SK-N-SH (cell line): ENCODE measurements around the gene SYNE2. TPM values are rescaled to one million over a fixed set of nuclear protein-coding genes. Genes with fewer than 3 reads are reported as not detected.

Source experiments
- CTCF ChIA-PET: fragments of 300-600, 350-600 bp; formaldehyde crosslinking; extraction: SDS; loops from one replicate; lab custom pipeline; 2021; lab: Yijun Ruan, JAX
- POLR2A ChIA-PET: fragments of 350-600 bp; sonication (Branson Sonifier 250); formaldehyde crosslinking; extraction: SDS; loops from one replicate; lab custom pipeline; 2020; ENCODE audit warnings: antibody characterized with exemption, inconsistent platforms; lab: Yijun Ruan, JAX
- DNase-seq: peaks from one replicate; pipeline ENCODE4 v3.0.0; 2012
- H2AFZ ChIP-seq: fragments of 200-600 bp; sonication (generic); 2 replicates; pipeline ENCODE4 v1.8.1; 2016; ENCODE audit warnings: antibody characterized with exemption, mild to moderate bottlenecking, low read depth
- H3F3A ChIP-seq: fragments of 200-600 bp; sonication (generic); replicated peaks from 2 replicates; pipeline ENCODE3; 2016; ENCODE audit warnings: antibody characterized with exemption, mild to moderate bottlenecking; ENCODE audit not compliant: insufficient read depth
- H3K27ac ChIP-seq, 2 experiments: fragments of 200-500 bp in 1 of 2; fragments of 200-600 bp in 1 of 2; sonication (Bioruptor generic) in 1 of 2; sonication (generic), shearing (Covaris generic) in 1 of 2; 2 replicates each; pipeline versions ENCODE4 v1.5.1 to v1.6.1; 2014 to 2016; ENCODE audit warnings: low read depth in 2 of 2, inconsistent platforms in 1 of 2, low read length in 1 of 2, mild to moderate bottlenecking in 1 of 2, mixed read lengths in 1 of 2
- H3K27me3 ChIP-seq: fragments of 200-600 bp; sonication (generic), shearing (Covaris generic); 2 replicates; pipeline ENCODE4 v1.6.1; 2016; ENCODE audit warnings: mixed run types; ENCODE audit not compliant: insufficient read depth
- H3K36me3 ChIP-seq, 2 experiments: fragments of 200-500 bp in 1 of 2; fragments of 200-600 bp in 1 of 2; sonication (Bioruptor generic) in 1 of 2; sonication (generic) in 1 of 2; replicated peaks in 1 of 2; 2 replicates each; pipeline versions ENCODE3 to v1.5.1; 2014 to 2016; ENCODE audit warnings: low read length in 1 of 2, mild to moderate bottlenecking in 1 of 2; ENCODE audit not compliant: insufficient read depth in 2 of 2, control insufficient read depth in 1 of 2
- H3K4me1 ChIP-seq, 2 experiments: fragments of 200-500 bp in 1 of 2; fragments of 200-600 bp in 1 of 2; sonication (Bioruptor generic) in 1 of 2; sonication (generic), shearing (Covaris generic) in 1 of 2; 2 replicates each; pipeline versions ENCODE4 v1.5.1 to v1.6.1; 2014 to 2016; ENCODE audit warnings: low read depth in 1 of 2, low read length in 1 of 2, mixed run types in 1 of 2; ENCODE audit not compliant: insufficient read depth in 2 of 2, control insufficient read depth in 1 of 2
- H3K4me2 ChIP-seq: fragments of 200-600 bp; sonication (generic), shearing (Covaris generic); 2 replicates; pipeline ENCODE4 v1.6.1; 2017; ENCODE audit warnings: mixed run types
- H3K4me3 ChIP-seq, 2 experiments: fragments of 200-500 bp in 1 of 2; fragments of 200-600 bp in 1 of 2; sonication (Bioruptor generic) in 1 of 2; sonication (generic), shearing (Covaris generic) in 1 of 2; 2 replicates each; pipeline versions ENCODE4 v1.5.1 to v1.8.1; 2014 to 2016; ENCODE audit warnings: low read depth in 2 of 2, inconsistent platforms in 1 of 2, low read length in 1 of 2, mild to moderate bottlenecking in 1 of 2, mixed read lengths in 1 of 2, moderate library complexity in 1 of 2
- H3K79me2 ChIP-seq: fragments of 200-600 bp; sonication (generic); 2 replicates; pipeline ENCODE4 v1.8.1; 2017; ENCODE audit warnings: mild to moderate bottlenecking; ENCODE audit not compliant: insufficient read depth
- H3K9ac ChIP-seq: fragments of 200-600 bp; sonication (generic); 2 replicates; pipeline ENCODE4 v1.6.1; 2017; ENCODE audit warnings: mixed run types
- H3K9me2 ChIP-seq: fragments of 200-600 bp; sonication (generic); 2 replicates; pipeline ENCODE4 v1.6.1; 2017; ENCODE audit warnings: mixed run types
- H3K9me3 ChIP-seq: fragments of 200-600 bp; sonication (generic); 2 replicates; pipeline ENCODE4 v1.6.1; 2017; ENCODE audit warnings: mixed run types, mild to moderate bottlenecking, moderate library complexity
- H4K20me1 ChIP-seq: fragments of 200-600 bp; sonication (generic); 2 replicates; pipeline ENCODE4 v1.6.1; 2017; ENCODE audit warnings: mild to moderate bottlenecking, mixed run types; ENCODE audit not compliant: insufficient read depth
- CHD2 ChIP-seq: fragments of 150-350 bp; IDR thresholded peaks from 2 replicates; pipeline ENCODE4 v1.6.1; 2018; ENCODE audit warnings: low read length; ENCODE audit not compliant: partially characterized antibody
- ELF1 ChIP-seq: IDR thresholded peaks from 2 replicates; pipeline ENCODE4 v1.4.0; 2012
- EP300 ChIP-seq, 2 experiments: IDR thresholded peaks; 2 replicates each; pipeline versions ENCODE4 v1.4.0 to v1.6.1; 2012; ENCODE audit warnings: borderline replicate concordance in 1 of 2, low read depth in 1 of 2, low read length in 1 of 2
- GABPA ChIP-seq: IDR thresholded peaks from 2 replicates; pipeline ENCODE4 v1.4.0; 2012; ENCODE audit warnings: low read depth, mild to moderate bottlenecking
- JUND ChIP-seq: IDR thresholded peaks from 2 replicates; pipeline ENCODE4 v1.4.0; 2012
- MEF2A ChIP-seq: IDR thresholded peaks from 2 replicates; pipeline ENCODE4 v1.4.0; 2012; ENCODE audit warnings: low read depth, borderline replicate concordance
- MXI1 ChIP-seq: IDR thresholded peaks from 2 replicates; pipeline ENCODE4 v1.6.1; 2012; ENCODE audit warnings: mild to moderate bottlenecking, low read depth, low read length, improper control_type of control experiment
- RCOR1 ChIP-seq: fragments of 150-350 bp; IDR thresholded peaks from 2 replicates; pipeline ENCODE4 v1.6.1; 2017; ENCODE audit warnings: antibody characterized with exemption, low read length
- SIN3A ChIP-seq: IDR thresholded peaks from 2 replicates; pipeline ENCODE4 v1.6.1; 2012; ENCODE audit warnings: low read depth, mild to moderate bottlenecking, low read length, moderate library complexity, borderline replicate concordance
- SMC3 ChIP-seq: IDR thresholded peaks from 2 replicates; pipeline ENCODE4 v1.6.1; 2012; ENCODE audit warnings: low read depth, low read length, improper control_type of control experiment
- YY1 ChIP-seq: IDR thresholded peaks from 2 replicates; pipeline ENCODE4 v1.4.0; 2012; ENCODE audit warnings: low read depth, mild to moderate bottlenecking
- WGBS: methylation state at CpG from one replicate; pipeline ENCODE4 v1.1.6; 2017; ENCODE audit warnings: low lambda C conversion rate; 5-methylcytosine and 5-hydroxymethylcytosine counted together
- polyA plus RNA-seq, 3 experiments: library from polyadenylated mRNA; depleted of rRNA; stranded (reverse); fragments of >200 nt; gene quantifications; 2 replicates each; pipeline ENCODE4 v1.2.3, GENCODE V29; 2012
- TF ChIP-seq, protein P1 (sequence below): IDR thresholded peaks from 2 replicates; pipeline ENCODE4 v1.4.0; 2012; ENCODE audit warnings: low read depth, borderline replicate concordance
- TF ChIP-seq, protein P2 (sequence below): IDR thresholded peaks from 2 replicates; pipeline ENCODE4; 2012
- TF ChIP-seq, protein P3 (sequence below): IDR thresholded peaks from 2 replicates; pipeline ENCODE4 v1.6.1; 2012; ENCODE audit warnings: mild to moderate bottlenecking, low read depth, low read length, moderate library complexity
- TF ChIP-seq, protein P4 (sequence below): fragments of 200-600 bp; sonication (generic); IDR thresholded peaks from 2 replicates; pipeline ENCODE4 v1.6.1; 2017; ENCODE audit warnings: antibody characterized with exemption, mild to moderate bottlenecking, moderate library complexity
- TF ChIP-seq, protein P5 (sequence below): fragments of 150-350 bp; IDR thresholded peaks from 2 replicates; pipeline ENCODE4 v1.6.1; 2016; ENCODE audit warnings: mild to moderate bottlenecking, low read depth, low read length

The SYNE2 gene
- polyA plus RNA-seq, 1 of the 3 experiments (the other 2 are of a cell fraction): 7.1 TPM

DNA sequence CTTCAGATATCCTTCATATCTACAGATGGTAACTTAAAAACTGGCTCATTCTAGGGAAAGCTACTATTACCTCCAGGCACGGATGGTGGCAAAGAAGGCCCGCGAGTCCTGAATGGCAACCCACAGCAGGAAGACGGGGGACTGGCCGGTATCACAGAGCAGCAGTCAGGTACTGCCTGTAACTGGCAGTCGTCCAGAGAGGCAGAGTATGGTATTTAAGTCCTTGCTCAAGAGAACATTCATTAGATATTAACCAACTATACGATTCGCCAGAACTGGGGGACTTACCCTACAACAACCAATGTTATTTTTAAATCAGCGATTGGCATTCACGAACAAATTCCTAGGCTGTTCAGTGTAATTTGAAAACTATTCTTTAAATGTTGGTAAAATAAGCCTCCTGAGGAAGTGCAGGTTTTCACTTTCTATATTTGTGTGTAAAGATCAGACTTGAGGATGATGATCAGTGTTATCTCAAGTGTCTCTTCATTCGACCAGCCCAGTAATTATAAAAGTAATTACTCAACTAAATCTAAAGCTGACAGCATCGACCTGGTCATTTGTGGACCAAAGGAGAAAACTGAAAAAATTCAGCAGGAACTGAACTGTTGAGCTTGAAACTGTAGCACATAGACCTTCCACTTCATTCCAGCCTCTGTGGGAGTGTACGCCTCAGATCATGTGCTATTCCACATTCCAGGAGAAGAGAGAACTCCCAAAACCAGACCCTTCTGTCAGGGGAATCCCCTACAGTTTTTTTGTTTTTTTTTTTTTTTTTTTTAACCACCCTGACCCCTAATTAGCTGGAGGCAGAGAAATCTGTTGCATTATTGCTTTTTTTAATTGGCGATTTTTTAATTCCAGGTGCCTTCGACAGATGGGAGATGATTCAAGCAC lies 365.8 kb downstream of the SYNE2 start:
- no peaks in the 10 kb centered on the region for H3K79me2 ChIP-seq
- no peaks in the 10 kb centered on the region for H3K9me3 ChIP-seq
- H3K9ac ChIP-seq: no peak overlapping the region
- TF ChIP-seq, protein P1, sequence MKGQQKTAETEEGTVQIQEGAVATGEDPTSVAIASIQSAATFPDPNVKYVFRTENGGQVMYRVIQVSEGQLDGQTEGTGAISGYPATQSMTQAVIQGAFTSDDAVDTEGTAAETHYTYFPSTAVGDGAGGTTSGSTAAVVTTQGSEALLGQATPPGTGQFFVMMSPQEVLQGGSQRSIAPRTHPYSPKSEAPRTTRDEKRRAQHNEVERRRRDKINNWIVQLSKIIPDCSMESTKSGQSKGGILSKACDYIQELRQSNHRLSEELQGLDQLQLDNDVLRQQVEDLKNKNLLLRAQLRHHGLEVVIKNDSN: no peak
- TF ChIP-seq GABPA (no peak), EP300 (IDR thresholded peaks at IDR 0.05; ENCODE audit: borderline replicate concordance in 1 of 2, low read depth in 1 of 2, low read length in 1 of 2) (no peak), SIN3A (no peak), SMC3 (no peak), MXI1 (no peak), YY1 (no peak), CHD2 (no peak), ELF1 (no peak), JUND (no peak), MEF2A (no peak), RCOR1 (no peak)
- TF ChIP-seq, protein P2, sequence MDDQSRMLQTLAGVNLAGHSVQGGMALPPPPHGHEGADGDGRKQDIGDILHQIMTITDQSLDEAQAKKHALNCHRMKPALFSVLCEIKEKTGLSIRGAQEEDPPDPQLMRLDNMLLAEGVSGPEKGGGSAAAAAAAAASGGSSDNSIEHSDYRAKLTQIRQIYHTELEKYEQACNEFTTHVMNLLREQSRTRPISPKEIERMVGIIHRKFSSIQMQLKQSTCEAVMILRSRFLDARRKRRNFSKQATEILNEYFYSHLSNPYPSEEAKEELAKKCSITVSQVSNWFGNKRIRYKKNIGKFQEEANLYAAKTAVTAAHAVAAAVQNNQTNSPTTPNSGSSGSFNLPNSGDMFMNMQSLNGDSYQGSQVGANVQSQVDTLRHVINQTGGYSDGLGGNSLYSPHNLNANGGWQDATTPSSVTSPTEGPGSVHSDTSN: no peak
- TF ChIP-seq, protein P3, sequence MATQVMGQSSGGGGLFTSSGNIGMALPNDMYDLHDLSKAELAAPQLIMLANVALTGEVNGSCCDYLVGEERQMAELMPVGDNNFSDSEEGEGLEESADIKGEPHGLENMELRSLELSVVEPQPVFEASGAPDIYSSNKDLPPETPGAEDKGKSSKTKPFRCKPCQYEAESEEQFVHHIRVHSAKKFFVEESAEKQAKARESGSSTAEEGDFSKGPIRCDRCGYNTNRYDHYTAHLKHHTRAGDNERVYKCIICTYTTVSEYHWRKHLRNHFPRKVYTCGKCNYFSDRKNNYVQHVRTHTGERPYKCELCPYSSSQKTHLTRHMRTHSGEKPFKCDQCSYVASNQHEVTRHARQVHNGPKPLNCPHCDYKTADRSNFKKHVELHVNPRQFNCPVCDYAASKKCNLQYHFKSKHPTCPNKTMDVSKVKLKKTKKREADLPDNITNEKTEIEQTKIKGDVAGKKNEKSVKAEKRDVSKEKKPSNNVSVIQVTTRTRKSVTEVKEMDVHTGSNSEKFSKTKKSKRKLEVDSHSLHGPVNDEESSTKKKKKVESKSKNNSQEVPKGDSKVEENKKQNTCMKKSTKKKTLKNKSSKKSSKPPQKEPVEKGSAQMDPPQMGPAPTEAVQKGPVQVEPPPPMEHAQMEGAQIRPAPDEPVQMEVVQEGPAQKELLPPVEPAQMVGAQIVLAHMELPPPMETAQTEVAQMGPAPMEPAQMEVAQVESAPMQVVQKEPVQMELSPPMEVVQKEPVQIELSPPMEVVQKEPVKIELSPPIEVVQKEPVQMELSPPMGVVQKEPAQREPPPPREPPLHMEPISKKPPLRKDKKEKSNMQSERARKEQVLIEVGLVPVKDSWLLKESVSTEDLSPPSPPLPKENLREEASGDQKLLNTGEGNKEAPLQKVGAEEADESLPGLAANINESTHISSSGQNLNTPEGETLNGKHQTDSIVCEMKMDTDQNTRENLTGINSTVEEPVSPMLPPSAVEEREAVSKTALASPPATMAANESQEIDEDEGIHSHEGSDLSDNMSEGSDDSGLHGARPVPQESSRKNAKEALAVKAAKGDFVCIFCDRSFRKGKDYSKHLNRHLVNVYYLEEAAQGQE: no peak
- TF ChIP-seq, protein P4, sequence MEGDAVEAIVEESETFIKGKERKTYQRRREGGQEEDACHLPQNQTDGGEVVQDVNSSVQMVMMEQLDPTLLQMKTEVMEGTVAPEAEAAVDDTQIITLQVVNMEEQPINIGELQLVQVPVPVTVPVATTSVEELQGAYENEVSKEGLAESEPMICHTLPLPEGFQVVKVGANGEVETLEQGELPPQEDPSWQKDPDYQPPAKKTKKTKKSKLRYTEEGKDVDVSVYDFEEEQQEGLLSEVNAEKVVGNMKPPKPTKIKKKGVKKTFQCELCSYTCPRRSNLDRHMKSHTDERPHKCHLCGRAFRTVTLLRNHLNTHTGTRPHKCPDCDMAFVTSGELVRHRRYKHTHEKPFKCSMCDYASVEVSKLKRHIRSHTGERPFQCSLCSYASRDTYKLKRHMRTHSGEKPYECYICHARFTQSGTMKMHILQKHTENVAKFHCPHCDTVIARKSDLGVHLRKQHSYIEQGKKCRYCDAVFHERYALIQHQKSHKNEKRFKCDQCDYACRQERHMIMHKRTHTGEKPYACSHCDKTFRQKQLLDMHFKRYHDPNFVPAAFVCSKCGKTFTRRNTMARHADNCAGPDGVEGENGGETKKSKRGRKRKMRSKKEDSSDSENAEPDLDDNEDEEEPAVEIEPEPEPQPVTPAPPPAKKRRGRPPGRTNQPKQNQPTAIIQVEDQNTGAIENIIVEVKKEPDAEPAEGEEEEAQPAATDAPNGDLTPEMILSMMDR: no peak
- TF ChIP-seq, protein P5, sequence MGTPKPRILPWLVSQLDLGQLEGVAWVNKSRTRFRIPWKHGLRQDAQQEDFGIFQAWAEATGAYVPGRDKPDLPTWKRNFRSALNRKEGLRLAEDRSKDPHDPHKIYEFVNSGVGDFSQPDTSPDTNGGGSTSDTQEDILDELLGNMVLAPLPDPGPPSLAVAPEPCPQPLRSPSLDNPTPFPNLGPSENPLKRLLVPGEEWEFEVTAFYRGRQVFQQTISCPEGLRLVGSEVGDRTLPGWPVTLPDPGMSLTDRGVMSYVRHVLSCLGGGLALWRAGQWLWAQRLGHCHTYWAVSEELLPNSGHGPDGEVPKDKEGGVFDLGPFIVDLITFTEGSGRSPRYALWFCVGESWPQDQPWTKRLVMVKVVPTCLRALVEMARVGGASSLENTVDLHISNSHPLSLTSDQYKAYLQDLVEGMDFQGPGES: no peak
- TF ChIP-seq, all 33 proteins: peak for 0
- Histone ChIP-seq H3K9me2 (no peaks in the 10 kb centered on the region), H3K4me3 (no peak overlapping the region), H3K27ac (no peak overlapping the region; a peak in 1 of 4 replicates), H3K27me3 (no peaks in the 10 kb centered on the region), H3K36me3 (peaks cover 0 to 27% of the 10 kb centered on the region in 2 experiments), H3K4me1 (peaks cover 0 to 16% of the 10 kb centered on the region in 2 experiments; a peak in 2 of 4 replicates), H3K4me2 (no peak overlapping the region), H3F3A (no peaks in the 10 kb centered on the region), H2AFZ (no peak overlapping the region), H4K20me1 (no peaks in the 10 kb centered on the region)
- ChIA-PET POLR2A (interaction anchor here (0.7 kb wide), 1 partner anchor 17 kb away, joined by 3 read pairs; no protein-coding TSS in a partner anchor), CTCF (no interaction called here)
- WGBS: 87% methylated on average over 15 of the region's 15 CpGs
- DNase-seq: peak; percentile 29
